ENCODE results near the gene CDH4. TPM values are rescaled to one million over a fixed set of nuclear protein-coding genes. Genes with fewer than 3 reads are reported as not detected.

Gene CDH4
- total RNA-seq, 2 donors from 2014 or later = not detected

- DNase-seq (ENCODE audit: low spot score) = no peak
- no peak for TF ChIP-seq CTCF (IDR thresholded peaks at IDR 0.05)
- Histone ChIP-seq H3K4me1 (ENCODE audit: control insufficient read depth in 1 of 2, low read depth in 2 of 2) (no peaks in the 10 kb centered on the region), H3K27me3 (replicated peaks; ENCODE audit: insufficient read depth) (no peaks in the 10 kb centered on the region), H3K9me3 (no peaks in the 10 kb centered on the region), H3K4me3 (no peak overlapping the region), H3K36me3 (no peaks in the 10 kb centered on the region), H3K27ac (no peak overlapping the region)
- no peak for ATAC-seq (ENCODE audit: insufficient number of reproducible peaks, low FRiP score, low read depth)
Observed at GRCh38 chr20:61764471-61765025, 512.5 kb downstream of the CDH4 start.

- no peak for DNase-seq (ENCODE audit: low spot score)
- no peaks in the 10 kb centered on the region for H3K9me3 ChIP-seq
Observed at GRCh38 chr20:61765081-61765870, 513.2 kb downstream of the CDH4 start.

GRCh38 chr20:61765871-61766654 is 514.0 kb downstream of the CDH4 start:
- no peak for TF ChIP-seq CTCF (IDR thresholded peaks at IDR 0.05)
- H3K4me1 ChIP-seq (ENCODE audit: control insufficient read depth in 1 of 2, low read depth in 2 of 2) = no peaks in the 10 kb centered on the region
- ATAC-seq (ENCODE audit: insufficient number of reproducible peaks, low FRiP score, low read depth) (no peak), DNase-seq (ENCODE audit: low spot score) (no peak)
- H3K27me3 ChIP-seq (replicated peaks; ENCODE audit: insufficient read depth) = no peaks in the 10 kb centered on the region
- H3K9me3 ChIP-seq = no peaks in the 10 kb centered on the region
- no peak overlapping the region for H3K27ac ChIP-seq
- no peak overlapping the region for H3K4me3 ChIP-seq
- H3K36me3 ChIP-seq = no peaks in the 10 kb centered on the region

More at GRCh38 chr20:61765081-61765870, 513.2 kb downstream of the CDH4 start:
- H3K36me3 ChIP-seq = no peaks in the 10 kb centered on the region
- no peak for TF ChIP-seq CTCF (IDR thresholded peaks at IDR 0.05)
- H3K4me3 ChIP-seq = no peak overlapping the region
- H3K27ac ChIP-seq = no peak overlapping the region
- H3K4me1 ChIP-seq (ENCODE audit: control insufficient read depth in 1 of 2, low read depth in 2 of 2) = no peaks in the 10 kb centered on the region
- no peak for ATAC-seq (ENCODE audit: insufficient number of reproducible peaks, low FRiP score, low read depth)
- H3K27me3 ChIP-seq (replicated peaks; ENCODE audit: insufficient read depth) = no peaks in the 10 kb centered on the region

GRCh38 chr20:61766921-61767610 is 515.0 kb downstream of the CDH4 start:
- Histone ChIP-seq H3K4me3 (no peak overlapping the region), H3K27me3 (replicated peaks; ENCODE audit: insufficient read depth) (no peaks in the 10 kb centered on the region), H3K27ac (no peak overlapping the region), H3K36me3 (no peaks in the 10 kb centered on the region), H3K9me3 (no peaks in the 10 kb centered on the region), H3K4me1 (ENCODE audit: control insufficient read depth in 1 of 2, low read depth in 2 of 2) (no peaks in the 10 kb centered on the region)
- no peak for ATAC-seq (ENCODE audit: insufficient number of reproducible peaks, low FRiP score, low read depth)
- TF ChIP-seq CTCF (IDR thresholded peaks at IDR 0.05) = no peak
- no peak for DNase-seq (ENCODE audit: low spot score)
